ENCODE results near the gene CHML.

DNA sequence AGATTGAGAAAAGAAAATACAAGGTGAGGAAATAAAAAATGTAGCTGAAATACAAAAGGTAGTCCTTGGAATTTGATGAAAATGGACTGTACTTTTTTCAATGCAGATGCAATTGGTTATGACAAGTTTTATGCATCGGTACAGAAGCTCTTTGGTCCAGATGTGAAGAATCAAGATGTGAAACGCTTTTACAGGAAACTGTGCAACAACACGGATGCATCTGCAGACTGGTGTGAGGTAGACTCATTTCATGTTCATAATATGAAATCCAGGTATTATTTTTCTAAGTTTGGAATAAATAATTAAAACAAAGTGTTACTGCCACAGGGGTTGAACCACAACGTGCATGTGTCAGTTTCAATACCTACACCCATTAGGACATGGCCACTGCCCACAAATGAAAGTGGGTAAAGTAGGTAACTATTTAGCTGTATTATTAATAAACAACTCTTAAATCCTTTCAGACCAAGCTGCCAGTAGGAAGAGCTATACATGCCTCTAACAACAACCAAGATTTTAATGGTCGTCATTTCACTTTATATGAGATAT is 20.3 kb upstream of the CHML start:
- TF ChIP-seq, protein P1, sequence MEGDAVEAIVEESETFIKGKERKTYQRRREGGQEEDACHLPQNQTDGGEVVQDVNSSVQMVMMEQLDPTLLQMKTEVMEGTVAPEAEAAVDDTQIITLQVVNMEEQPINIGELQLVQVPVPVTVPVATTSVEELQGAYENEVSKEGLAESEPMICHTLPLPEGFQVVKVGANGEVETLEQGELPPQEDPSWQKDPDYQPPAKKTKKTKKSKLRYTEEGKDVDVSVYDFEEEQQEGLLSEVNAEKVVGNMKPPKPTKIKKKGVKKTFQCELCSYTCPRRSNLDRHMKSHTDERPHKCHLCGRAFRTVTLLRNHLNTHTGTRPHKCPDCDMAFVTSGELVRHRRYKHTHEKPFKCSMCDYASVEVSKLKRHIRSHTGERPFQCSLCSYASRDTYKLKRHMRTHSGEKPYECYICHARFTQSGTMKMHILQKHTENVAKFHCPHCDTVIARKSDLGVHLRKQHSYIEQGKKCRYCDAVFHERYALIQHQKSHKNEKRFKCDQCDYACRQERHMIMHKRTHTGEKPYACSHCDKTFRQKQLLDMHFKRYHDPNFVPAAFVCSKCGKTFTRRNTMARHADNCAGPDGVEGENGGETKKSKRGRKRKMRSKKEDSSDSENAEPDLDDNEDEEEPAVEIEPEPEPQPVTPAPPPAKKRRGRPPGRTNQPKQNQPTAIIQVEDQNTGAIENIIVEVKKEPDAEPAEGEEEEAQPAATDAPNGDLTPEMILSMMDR (IDR thresholded peaks at IDR 0.05), result no peak
- TF ChIP-seq POLR2A (IDR thresholded peaks at IDR 0.05), result no peak
